A673 (cell line): ENCODE results near the gene ASB1.

ENCODE experiments used
- CTCF ChIP-seq: fragments of 300-800, 200-600 bp; sonication (generic); conservative IDR thresholded peaks from 2 replicates; pipeline ENCODE4 v1.5.1; 2017; ENCODE audit warnings: low read depth, mild to moderate bottlenecking, antibody characterized with exemption, low read length, moderate library complexity, mixed read lengths
- EZH2 ChIP-seq: fragments of 200-600 bp; sonication (generic); IDR thresholded peaks from 2 replicates; pipeline ENCODE4 v1.6.1; 2017; ENCODE audit warnings: borderline replicate concordance, low read depth, mild to moderate bottlenecking, mixed read lengths, antibody characterized with exemption, low read length; ENCODE audit not compliant: poor library complexity, severe bottlenecking

GRCh38 chr2:238486123-238486848 lies 59.6 kb downstream of the ASB1 start:
- TF ChIP-seq CTCF (no peak), EZH2 (no peak)
